Caki2 (cell line): ENCODE measurements around the gene FCER2. TPM values are rescaled to one million over a fixed set of nuclear protein-coding genes. Genes with fewer than 3 reads are reported as not detected.

Source experiments
- DNase-seq: peaks from one replicate; pipeline ENCODE4 v3.0.0-alpha.2; 2015; ENCODE audit warnings: low read depth
- in situ Hi-C: cut with HindIII; loops from 2 replicates; pipeline ENCODE4 v1.10.0; 2016; ENCODE audit warnings: low sequenced_read_pairs, low pct_unique_long_range_greater_than_20kb, mixed read lengths
- total RNA-seq: library from RNA; depleted of rRNA; stranded (reverse); fragments of >200 nt; shearing (Covaris generic); gene quantifications from 2 replicates; pipeline ENCODE4 v1.2.3, GENCODE V29; 2014; ENCODE audit warnings: low replicate concordance

FCER2 gene
- total RNA-seq, 1 experiment from 2014 or later: not detected

GRCh38 chr19:7736148-7736547 is 34.2 kb upstream of the FCER2 start:
- in situ Hi-C loops: no loop called here
- no peak for DNase-seq

- DNase-seq: no peak
- in situ Hi-C loops: no loop called here
Measured at GRCh38 chr19:7734220-7735203, 32.6 kb upstream of the FCER2 start.

- DNase-seq: no peak
- in situ Hi-C loops: no loop called here
Measured at GRCh38 chr19:7733376-7733775, 31.4 kb upstream of the FCER2 start.

- DNase-seq: no peak
- in situ Hi-C loops: no loop called here
Measured at GRCh38 chr19:7732045-7732444, 30.1 kb upstream of the FCER2 start, which contains the start of gene CLEC4G. Gene CLEC4G (minus strand): TSS chr19:7732110. CDS start chr19:7732102, 8 bp downstream.

- in situ Hi-C loops: no loop called here
- DNase-seq: no peak
Measured at GRCh38 chr19:7731615-7732014, 29.7 kb upstream of the FCER2 start.

GRCh38 chr19:7731218-7731595 is 29.3 kb upstream of the FCER2 start:
- no peak for DNase-seq
- in situ Hi-C loops: no loop called here

GRCh38 chr19:7730286-7731217 is 28.6 kb upstream of the FCER2 start:
- DNase-seq: no peak
- in situ Hi-C loops: no loop called here

GRCh38 chr19:7729831-7730285 is 27.9 kb upstream of the FCER2 start:
- DNase-seq: no peak
- in situ Hi-C loops: no loop called here

- in situ Hi-C loops: no loop called here
- DNase-seq: no peak
Measured at GRCh38 chr19:7729211-7729610, 27.3 kb upstream of the FCER2 start.

- in situ Hi-C loops: no loop called here
- no peak for DNase-seq
Measured at GRCh38 chr19:7725791-7726190, 23.9 kb upstream of the FCER2 start.

- in situ Hi-C loops: no loop called here
- DNase-seq: no peak
Measured at GRCh38 chr19:7722231-7722651, 20.3 kb upstream of the FCER2 start.

GRCh38 chr19:7720351-7720750 is 18.4 kb upstream of the FCER2 start:
- no peak for DNase-seq
- in situ Hi-C loops: no loop called here

GRCh38 chr19:7718668-7719067 is 16.7 kb upstream of the FCER2 start:
- DNase-seq: no peak
- in situ Hi-C loops: no loop called here

GRCh38 chr19:7716762-7717161 is 14.8 kb upstream of the FCER2 start:
- no peak for DNase-seq
- in situ Hi-C loops: no loop called here

GRCh38 chr19:7715671-7716070 is 13.7 kb upstream of the FCER2 start:
- in situ Hi-C loops: no loop called here
- DNase-seq: no peak

- no peak for DNase-seq
- in situ Hi-C loops: no loop called here
Measured at GRCh38 chr19:7710616-7711015, 8.7 kb upstream of the FCER2 start.

GRCh38 chr19:7709932-7710460 is 8.1 kb upstream of the FCER2 start:
- no peak for DNase-seq
- in situ Hi-C loops: no loop called here

- DNase-seq: no peak
- in situ Hi-C loops: no loop called here
Measured at GRCh38 chr19:7706955-7707456, 5.1 kb upstream of the FCER2 start.
